GM19240 (cell line): ENCODE measurements around the gene TNPO3.
"Not testable (repeated sequence)": the region's sequence is repeated elsewhere in the genome, so short reads cannot be mapped to it uniquely, and the experiment has no call there.

Experiments used
- DNase-seq: peaks from one replicate; pipeline ENCODE4 v3.0.0; 2011; ENCODE audit warnings: low spot score; ENCODE audit not compliant: insufficient read length

TNPO3 gene

DNA sequence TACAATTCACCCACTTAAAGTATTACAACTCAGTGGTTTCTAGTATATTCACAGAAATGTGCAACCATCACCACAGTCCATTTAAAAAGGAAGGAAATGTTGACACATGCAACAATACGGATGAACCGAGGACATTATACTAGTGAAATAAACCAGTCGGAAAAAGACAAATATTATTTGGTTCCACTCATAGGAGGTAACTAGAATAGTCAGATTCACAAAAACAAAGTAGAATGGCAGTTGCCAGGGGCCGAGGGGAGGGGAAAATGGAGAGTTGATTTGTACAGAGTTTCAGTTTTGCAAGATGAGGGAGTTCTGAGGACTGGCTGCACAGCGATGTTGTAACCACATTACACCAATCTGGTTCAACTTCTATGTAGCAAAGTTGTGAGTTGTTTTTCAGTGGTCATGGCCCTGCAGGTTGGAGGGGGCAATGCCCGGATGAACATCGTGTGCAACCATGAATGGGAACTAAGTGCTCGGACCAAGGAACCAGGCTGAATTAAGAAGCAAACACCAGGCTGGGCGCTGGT is 17.6 kb upstream of the TNPO3 start:
- DNase-seq: no peak

DNA sequence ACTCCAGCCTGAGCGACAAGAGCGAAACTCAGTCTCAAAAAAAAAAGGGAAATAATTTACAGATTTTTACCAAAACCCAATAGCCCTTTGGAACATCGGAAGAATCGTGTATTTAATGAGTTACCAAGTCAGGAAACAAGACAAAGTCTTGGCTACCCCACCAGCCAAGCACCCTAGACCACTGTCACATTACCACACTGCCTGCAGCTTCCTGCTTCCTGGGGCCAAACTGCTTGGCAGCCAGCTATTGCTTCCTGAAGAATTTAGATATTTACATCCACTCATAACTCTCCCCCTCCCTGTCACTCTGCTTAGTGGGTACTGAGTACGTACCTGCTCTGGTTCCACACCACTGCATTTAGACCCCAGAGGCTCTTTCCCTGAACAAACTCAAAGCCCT is 14.1 kb upstream of the TNPO3 start:
- DNase-seq: no peak

DNA sequence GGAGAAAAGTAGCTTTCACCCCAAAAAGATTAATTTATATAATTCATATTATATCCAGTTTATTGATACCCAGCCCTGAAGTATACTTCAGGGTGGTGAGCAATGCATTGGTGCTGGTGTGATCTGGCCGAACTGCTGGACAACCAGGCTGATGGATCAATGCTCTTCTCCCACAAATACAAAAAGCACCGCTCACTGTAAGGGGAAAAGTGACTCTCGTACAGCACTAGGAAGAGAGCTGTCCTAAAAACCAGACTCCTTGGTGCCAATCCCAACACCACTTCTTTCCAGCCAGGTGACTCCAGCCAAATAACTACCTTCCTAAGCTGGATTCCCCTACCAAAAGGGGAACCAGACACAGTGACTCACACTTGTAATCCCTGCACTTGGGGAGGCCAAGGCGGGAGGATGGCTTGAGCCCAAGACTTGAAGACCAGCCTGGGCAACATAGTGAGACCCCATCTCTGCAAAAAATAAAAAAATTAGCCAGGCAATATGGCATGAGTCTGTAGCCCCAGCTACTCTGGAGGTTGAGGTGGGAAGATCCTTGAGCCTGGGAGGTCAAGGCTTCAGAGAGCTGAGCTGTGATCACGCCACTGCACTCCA is 13.1 kb upstream of the TNPO3 start:
- no peak for DNase-seq

DNA sequence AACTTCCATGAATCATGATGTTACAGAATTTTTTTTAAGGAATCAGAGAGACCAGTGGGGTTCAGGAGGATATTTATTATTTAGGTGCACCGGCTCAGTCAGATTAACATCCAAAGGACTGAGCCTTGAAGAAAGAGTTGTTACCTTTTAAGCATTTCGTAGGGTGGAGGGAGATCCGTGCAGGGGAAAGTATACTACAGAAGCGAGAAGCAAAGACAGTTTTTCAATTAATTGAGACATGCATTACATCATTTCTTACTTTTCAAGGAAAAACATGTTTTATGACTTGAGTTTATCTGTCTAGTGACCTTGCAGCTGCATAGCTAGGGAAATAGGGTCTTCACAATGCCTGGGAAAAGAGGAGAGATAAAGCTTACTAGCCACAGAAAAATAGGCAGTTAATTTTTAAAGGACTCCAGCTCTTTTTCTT is 12.2 kb upstream of the TNPO3 start:
- DNase-seq: not testable (repeated sequence)

DNA sequence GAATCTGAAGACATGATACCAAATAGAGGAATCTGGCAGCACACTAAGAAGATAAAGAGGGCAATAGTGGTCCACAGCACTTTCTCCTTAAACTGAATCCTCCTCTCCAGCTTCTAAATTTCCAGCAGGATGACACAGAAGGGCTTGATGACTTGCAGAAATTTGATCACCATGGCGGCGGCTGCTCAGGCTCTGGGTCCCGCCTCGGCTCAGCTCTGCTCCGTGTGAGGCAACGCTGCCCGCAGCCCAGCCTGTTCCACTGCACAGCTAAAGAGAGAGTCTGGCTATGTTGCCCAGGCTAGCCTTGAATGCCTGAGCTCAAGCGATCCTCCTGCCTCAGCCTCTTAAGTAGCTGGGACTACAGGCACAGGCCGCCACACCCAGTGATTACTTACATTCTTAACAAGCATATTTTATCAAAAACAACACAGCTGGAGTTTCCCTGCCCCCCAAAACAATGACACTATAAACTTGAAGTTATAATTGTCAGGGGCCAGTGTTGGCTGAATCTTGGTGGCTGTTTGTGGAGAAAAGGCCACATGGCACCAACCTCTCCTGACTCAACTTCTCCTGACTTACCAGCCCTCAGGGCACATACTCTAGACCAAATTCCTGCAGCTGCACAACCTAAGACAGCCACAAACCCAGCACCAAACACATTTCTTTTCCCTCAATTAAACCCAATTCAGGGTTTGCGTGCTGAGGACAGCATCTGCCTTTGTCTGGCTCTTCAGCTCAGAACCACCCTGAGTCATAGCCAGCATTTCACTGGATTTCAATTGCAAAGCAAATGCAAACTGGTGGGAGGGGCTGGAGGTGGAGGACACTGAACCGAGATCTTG is 11.6 kb upstream of the TNPO3 start:
- no peak for DNase-seq

DNA sequence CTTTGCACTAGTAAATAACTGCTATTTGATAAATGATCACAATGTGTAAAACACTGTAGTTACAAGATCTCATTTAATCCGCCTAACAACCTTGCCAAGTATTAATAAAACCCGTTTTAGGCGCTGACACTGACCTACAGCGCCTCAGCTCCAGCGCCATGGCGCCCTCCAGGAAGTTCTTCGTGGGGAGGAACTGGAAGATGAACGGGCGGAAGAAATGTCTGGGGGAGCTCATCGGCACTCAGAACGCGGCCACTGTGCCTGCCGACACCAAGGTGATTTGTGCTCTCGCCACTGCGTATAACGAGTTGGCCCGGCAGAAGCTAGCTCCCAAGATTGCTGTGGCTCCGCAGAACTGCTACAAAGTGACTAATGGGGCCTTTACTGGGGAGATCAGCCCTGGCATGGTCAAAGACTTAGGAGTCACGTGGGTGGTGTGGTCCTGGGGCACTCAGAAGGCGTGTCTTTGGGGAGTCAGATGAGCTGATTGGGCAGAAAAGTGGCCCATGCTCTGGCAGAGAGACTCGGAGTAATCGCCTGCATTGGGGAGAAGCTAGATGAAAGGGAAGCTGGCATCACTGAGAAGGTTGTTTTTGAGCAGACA is 1.1 kb upstream of the TNPO3 start:
- DNase-seq: no peak

DNA sequence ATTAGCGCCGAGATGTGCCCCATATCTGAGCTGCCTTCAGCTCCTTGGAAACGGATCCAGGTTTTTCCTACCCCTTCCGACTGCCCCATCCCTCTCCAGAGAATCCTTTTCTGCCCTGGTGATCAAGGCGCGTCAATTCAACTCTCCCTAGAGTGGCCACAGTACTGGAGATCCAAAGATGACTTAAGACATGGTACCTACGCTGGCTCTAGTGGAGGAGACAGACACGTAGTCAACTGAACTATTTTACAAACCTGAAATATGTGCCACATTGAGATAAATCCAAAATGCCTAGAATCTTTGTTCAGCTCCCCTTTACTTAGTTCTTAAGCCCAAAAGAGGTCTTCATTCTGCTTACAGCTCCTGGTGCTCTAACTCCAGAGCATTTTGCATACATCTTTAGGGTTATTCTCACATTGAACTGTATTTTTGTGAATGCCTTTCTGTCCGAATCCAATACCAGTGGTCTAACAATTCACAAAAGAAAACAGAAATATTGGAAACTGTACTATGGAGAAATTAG is 444 bp upstream of the TNPO3 start:
- no peak for DNase-seq

DNA sequence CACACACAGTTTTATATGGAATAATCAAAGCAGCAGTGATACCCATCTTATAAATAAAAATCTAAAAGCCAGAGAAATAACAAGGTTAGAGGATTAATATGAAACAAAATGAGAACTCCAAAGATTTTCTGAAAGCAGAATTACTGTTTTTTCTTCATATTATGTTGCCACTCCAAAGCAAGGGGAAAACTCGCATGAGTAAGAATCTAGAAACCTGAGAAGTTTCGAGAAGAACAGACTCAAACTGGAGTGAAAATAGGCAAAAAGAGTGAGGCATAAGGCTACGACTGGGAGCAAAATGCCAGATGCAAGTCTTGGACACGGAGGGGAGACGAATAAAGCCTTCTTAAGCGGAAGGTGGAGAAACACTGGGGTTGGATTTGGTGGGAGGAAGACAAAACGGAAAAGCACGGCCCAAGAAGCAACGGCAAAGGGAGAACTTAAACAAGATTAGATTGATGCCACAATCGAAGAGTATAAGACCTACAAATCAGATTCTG is 923 bp downstream of the TNPO3 start:
- DNase-seq: no peak

DNA sequence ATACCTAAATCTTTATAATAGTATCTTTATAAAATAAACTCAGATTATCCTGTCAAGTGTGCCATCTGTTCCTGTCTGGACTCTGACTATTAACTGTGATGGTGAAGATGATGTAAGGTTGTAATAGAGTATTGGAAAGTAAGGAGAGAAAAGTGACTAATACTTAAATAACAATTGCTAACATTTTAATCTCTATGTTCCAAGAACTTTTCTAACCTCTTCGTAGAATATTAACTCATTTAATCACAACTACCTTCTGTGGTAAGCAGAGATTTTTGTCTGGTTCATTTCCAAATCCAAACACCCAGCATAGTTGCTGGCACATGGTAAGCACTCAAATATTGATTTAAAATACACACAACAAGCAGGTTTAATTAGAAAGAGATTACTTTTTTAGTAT is 2.5 kb downstream of the TNPO3 start:
- no peak for DNase-seq

DNA sequence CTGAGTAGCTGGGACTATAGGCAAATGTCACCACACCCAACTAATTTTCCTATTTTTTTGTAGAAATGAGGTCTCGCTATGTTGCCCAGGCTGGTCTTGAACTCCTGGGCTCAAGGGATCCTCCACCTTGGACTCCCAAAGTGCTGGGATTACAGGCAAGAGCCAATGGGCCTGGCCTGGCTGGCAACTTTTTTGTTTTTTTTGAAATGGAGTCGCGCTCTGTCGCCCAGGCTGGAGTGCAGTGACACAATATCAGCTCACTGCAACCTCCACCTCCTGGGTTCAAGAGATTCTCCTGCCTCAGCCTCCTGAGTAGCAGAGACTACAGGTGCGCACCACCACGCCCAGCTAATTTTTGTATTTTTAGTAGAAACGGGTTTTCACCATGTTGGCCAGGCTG is 3.5 kb downstream of the TNPO3 start:
- DNase-seq: not testable (repeated sequence)

DNA sequence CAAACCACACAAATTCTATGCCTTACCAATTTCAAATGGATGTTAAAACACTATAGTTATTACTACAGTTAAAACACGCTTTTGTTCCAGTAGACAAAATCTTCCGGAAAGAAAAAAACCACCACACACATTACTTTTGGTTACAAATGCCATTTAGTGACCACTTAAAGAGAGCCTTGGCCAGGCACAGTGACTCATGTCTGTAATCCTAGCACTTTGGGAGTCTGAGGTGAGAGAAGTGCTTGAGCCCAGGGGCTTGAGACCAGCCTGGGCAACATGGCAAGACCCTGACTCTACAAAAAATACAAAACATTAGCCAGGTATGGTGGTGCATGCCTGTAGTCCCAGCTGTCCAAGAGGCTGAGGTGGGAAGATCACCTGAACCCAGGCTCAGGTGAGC is 7.2 kb downstream of the TNPO3 start:
- DNase-seq: no peak

DNA sequence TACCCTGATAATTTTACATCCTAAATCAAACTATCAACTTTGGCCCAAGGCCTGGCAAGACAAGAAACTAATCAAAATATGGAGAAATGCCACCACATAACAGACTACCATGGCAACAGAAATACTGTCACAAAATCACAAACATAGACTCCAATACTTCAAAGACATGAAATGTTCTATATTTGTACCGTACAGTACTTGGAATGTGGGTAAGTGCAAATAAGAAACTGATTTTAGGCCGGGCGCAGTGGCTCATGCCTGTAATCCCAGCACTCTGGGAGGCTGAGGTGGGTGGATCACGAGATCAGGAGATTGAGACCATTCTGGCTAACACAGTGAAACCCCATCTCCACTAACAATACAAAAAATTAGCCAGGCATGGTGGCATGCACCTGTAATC is 9.2 kb downstream of the TNPO3 start:
- no peak for DNase-seq

DNA sequence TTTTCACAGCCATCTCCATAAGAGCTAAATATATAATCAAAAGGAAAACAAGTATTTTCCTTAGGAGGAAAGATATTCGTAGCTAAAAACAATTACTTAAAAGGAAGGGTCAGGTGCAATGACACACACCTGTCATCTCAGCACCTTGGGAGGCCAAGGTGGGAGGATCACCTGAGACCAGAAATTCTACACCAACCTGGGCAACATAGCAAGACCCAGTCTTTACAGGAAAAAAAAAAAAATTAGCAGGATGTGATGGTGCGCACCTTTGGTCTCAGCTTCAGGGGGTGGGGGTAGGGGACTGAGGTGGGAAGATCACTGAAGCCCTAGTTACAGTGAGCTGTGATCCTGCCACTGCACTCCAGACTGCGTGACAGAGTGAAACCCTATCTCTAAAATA is 11.9 kb downstream of the TNPO3 start:
- DNase-seq: no peak

DNA sequence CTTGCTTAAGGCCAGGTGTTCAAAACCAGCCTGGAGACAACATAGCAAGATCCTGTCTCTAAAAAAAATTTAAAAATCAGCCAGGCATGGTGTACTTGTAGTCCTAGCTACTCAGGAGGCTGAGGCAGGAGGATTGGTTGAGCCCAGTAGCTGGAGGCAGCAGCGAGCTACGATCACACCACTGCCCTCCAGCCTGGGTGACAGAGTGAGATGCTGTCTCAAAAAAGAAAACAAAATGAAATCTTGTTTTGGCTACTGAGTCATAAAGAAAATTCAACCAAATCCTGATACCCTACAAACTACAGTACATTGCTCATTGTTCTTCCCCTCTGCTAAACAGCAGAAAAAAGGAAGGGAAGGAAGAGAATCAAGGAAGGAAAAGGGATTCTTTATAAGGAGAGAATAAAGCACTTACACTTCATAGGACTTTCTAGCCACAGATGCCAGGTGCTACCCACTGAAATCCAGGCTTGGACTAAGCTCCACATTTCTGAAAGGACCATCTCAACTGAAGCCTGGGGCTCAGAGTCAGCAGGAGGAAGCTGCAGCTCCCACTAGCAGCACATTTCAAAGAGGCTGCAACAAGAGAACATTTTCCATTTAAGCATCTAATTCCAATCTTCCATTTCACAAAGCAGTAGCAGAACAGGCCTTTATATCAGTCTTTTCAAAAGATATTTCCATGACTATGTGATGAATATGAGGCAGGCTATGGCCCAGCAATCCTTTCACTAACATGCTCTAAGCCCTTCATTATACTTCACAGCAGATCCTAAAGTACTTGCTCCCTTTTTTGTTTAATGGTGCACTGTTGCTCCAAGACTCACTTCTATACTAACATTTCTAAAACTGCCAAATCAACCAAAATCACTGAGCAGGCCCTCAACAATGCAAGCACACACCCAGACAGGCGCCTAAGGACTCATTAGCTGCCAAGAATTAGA is 13.5 kb downstream of the TNPO3 start:
- no peak for DNase-seq

DNA sequence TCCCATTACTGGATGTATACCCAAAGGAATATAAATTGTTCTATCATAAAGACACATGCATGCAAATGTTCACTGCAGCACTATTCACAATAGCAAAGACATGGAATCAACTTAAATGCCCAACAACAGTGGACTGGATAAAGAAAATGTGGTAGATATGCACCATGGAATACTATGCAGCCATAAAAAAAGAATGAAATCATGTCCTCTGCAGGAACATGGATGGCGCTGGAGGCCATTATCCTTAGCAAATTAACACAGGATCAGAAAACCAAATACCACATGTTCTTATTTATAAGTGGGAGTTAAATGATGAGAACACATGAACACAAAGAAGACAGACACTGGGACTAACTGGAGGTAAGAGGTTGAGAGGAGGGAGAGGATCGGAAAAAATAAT is 16.4 kb downstream of the TNPO3 start:
- not testable (repeated sequence) for DNase-seq

DNA sequence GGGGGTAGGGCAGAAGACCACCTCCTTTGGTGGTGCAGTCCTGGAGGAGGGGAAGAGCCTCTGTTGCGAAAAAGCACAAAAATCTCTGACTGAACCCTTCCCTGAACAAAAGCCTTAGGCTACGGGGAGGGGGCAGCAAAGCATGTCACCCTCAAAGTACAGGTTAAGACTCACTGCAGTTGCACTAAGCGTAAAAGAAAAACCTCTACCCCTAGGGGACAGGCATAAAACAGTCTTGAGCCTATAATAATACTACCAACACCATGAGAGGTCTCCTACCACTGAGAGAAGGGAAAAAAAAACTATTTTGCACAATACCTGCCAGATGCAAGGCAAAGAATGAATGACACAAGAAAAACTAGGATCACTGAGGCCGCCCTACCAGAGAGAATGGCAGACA is 17.3 kb downstream of the TNPO3 start:
- DNase-seq: no peak

DNA sequence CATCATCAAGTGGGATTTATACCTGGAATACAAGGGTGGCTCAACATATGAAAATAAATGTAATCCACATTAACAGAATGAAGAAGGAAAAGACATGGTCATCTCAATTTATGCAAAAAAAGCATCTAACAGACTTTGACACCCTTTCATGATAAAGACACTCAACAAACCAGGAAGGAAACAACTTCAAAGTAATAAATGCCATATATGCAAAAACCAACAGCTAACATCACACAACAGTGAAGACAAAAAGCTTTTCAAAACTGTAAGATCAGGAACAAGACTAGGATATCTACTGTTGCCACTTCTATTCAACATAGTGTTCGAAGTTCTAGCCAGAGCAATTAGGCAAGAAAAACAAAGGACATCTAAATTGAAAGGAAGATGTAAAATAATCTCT is 22.9 kb downstream of the TNPO3 start:
- DNase-seq: no peak

DNA sequence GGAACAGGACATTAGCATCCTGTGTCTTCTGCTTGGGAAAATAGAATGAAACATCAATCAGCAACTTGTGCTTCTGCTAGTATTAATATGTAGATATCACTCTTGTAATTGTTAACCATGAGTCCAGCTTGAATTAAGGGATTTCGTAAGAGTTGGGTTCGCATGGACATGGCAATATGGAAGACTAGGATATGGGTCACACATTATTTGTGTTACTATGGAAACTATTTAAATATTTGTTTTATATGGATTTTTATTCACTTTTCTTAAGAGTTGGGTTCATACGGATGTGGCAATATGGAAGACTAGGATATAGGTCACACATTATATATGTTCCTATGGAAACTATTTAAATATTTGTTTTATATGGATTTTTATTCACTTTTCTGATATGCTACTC is 24.5 kb downstream of the TNPO3 start:
- no peak for DNase-seq

DNA sequence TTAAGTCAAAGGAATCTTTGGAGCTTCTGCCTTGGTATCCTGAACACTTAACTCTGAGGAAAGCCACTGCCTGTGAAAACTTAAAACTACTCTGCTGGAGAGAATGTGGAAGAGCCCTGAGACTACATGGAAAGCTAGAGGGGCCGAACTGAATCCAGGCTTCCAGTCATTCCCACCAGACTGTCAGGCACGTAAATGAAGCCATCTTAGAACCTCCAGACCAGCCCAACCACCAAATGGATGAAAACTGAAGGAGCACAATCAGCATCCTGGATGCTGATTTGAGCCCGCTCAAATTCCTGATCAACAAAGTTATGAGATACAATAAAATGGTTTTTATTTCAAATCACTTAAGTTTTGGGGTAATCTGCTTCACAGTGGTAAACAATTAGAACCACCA is 30.8 kb downstream of the TNPO3 start:
- no peak for DNase-seq

DNA sequence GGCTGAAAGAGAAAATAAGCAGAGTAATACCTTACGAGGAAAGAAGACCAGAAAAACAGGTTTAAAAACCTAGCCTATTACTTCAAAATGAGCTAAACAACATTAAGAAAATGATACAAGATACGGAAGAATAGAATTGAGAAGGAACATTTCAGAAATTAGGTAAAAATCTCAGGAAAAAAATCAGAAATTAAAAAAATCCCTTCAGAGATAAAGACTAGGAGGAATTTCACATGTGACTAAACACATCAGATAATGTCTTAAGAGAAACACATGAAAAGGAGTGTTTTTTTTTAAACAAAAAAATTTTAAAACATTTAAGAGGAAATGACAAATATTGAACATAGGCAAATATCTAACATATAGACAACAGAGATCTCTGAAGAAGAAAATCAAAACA is 33.3 kb downstream of the TNPO3 start:
- DNase-seq: no peak
